Measurements from ENCODE around the gene CMPK2. TPM values are rescaled to one million over a fixed set of nuclear protein-coding genes. Genes with fewer than 3 reads are reported as not detected.

The CMPK2 gene
- total and polyA plus RNA-seq, 10 of the 15 experiments (the other 5 are each of a cell fraction or from before 2014, with no cell fraction given), result 0.50 to 5.6 (median 3.2) TPM

- TF ChIP-seq JUND (IDR thresholded peaks at IDR 0.05; ENCODE audit: low read depth, low read length), result no peak
Observed at GRCh38 chr2:6893876-6894482, 28.3 kb upstream of the CMPK2 start (continued).

- no peaks in the 10 kb centered on the region for H3K9me3 ChIP-seq (replicated peaks; ENCODE audit: control insufficient read depth, insufficient read depth, low read length)
- in situ Hi-C loops (cut with MboI), result no loop called here
- intact Hi-C loops (cut with micrococcal nuclease; ENCODE audit: unreplicated experiment), result no loop called here
- RAD21 ChIA-PET (ENCODE audit: unreplicated experiment), result interaction anchor here (0.8 kb wide), 1 partner anchor 8 kb away, joined by 4 read pairs; no protein-coding TSS in a partner anchor
- TF ChIP-seq CHD4 (IDR thresholded peaks at IDR 0.05), result no peak
- no peak for TF ChIP-seq CBFB (IDR thresholded peaks at IDR 0.05; ENCODE audit: low read depth)
- no peak for TF ChIP-seq SIN3A (IDR thresholded peaks at IDR 0.05; ENCODE audit: low read depth, low read length)
- no peak for TF ChIP-seq YY1 (IDR thresholded peaks at IDR 0.05; ENCODE audit: low read depth, low read length)
- no peak for TF ChIP-seq ESRRA (IDR thresholded peaks at IDR 0.05; ENCODE audit: low read length)
- TF ChIP-seq, protein P1, sequence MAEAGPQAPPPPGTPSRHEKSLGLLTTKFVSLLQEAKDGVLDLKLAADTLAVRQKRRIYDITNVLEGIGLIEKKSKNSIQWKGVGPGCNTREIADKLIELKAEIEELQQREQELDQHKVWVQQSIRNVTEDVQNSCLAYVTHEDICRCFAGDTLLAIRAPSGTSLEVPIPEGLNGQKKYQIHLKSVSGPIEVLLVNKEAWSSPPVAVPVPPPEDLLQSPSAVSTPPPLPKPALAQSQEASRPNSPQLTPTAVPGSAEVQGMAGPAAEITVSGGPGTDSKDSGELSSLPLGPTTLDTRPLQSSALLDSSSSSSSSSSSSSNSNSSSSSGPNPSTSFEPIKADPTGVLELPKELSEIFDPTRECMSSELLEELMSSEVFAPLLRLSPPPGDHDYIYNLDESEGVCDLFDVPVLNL (IDR thresholded peaks at IDR 0.05; ENCODE audit: low read depth, low read length), result no peak
- TF ChIP-seq CREB1 (IDR thresholded peaks at IDR 0.05; ENCODE audit: low read depth), result no peak
- TF ChIP-seq, protein P2, sequence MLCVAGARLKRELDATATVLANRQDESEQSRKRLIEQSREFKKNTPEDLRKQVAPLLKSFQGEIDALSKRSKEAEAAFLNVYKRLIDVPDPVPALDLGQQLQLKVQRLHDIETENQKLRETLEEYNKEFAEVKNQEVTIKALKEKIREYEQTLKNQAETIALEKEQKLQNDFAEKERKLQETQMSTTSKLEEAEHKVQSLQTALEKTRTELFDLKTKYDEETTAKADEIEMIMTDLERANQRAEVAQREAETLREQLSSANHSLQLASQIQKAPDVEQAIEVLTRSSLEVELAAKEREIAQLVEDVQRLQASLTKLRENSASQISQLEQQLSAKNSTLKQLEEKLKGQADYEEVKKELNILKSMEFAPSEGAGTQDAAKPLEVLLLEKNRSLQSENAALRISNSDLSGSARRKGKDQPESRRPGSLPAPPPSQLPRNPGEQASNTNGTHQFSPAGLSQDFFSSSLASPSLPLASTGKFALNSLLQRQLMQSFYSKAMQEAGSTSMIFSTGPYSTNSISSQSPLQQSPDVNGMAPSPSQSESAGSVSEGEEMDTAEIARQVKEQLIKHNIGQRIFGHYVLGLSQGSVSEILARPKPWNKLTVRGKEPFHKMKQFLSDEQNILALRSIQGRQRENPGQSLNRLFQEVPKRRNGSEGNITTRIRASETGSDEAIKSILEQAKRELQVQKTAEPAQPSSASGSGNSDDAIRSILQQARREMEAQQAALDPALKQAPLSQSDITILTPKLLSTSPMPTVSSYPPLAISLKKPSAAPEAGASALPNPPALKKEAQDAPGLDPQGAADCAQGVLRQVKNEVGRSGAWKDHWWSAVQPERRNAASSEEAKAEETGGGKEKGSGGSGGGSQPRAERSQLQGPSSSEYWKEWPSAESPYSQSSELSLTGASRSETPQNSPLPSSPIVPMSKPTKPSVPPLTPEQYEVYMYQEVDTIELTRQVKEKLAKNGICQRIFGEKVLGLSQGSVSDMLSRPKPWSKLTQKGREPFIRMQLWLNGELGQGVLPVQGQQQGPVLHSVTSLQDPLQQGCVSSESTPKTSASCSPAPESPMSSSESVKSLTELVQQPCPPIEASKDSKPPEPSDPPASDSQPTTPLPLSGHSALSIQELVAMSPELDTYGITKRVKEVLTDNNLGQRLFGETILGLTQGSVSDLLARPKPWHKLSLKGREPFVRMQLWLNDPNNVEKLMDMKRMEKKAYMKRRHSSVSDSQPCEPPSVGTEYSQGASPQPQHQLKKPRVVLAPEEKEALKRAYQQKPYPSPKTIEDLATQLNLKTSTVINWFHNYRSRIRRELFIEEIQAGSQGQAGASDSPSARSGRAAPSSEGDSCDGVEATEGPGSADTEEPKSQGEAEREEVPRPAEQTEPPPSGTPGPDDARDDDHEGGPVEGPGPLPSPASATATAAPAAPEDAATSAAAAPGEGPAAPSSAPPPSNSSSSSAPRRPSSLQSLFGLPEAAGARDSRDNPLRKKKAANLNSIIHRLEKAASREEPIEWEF (IDR thresholded peaks at IDR 0.05; ENCODE audit: insufficient replicate concordance, low read depth, low read length), result no peak
- TF ChIP-seq CREM (IDR thresholded peaks at IDR 0.05; ENCODE audit: low read depth), result no peak
- no peak for TF ChIP-seq NRF1 (conservative IDR thresholded peaks at IDR 0.05; ENCODE audit: low read depth, low read length)
- TF ChIP-seq, protein P3, sequence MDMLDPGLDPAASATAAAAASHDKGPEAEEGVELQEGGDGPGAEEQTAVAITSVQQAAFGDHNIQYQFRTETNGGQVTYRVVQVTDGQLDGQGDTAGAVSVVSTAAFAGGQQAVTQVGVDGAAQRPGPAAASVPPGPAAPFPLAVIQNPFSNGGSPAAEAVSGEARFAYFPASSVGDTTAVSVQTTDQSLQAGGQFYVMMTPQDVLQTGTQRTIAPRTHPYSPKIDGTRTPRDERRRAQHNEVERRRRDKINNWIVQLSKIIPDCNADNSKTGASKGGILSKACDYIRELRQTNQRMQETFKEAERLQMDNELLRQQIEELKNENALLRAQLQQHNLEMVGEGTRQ (IDR thresholded peaks at IDR 0.05; ENCODE audit: borderline replicate concordance, low read depth, low read length), result no peak
- TF ChIP-seq ZSCAN29 (IDR thresholded peaks at IDR 0.05), result no peak
- TF ChIP-seq SRF (IDR thresholded peaks at IDR 0.05; ENCODE audit: low read depth in 2 of 2, low read length in 2 of 2), result no peak
- no peak for TF ChIP-seq ASH2L (IDR thresholded peaks at IDR 0.05; ENCODE audit: borderline replicate concordance, low read depth)
- no peak for TF ChIP-seq JUNB (IDR thresholded peaks at IDR 0.05)
- TF ChIP-seq MEF2A (IDR thresholded peaks at IDR 0.05; ENCODE audit: insufficient read depth, low read depth, low read length), result no peak
- no peaks in the 10 kb centered on the region for H3K27me3 ChIP-seq (replicated peaks in 1 of 2; ENCODE audit: control insufficient read depth in 2 of 2, insufficient read depth in 2 of 2, low read length in 1 of 2)
- DNase-seq (ENCODE audit: low read depth, low spot score) (no peak), FAIRE-seq (no peak), ATAC-seq (no peak)
- H3K9ac ChIP-seq (ENCODE audit: control insufficient read depth, insufficient read depth, low read length), result no peak overlapping the region
- 48% methylated on average over 4 of the region's 4 CpGs for WGBS (ENCODE audit: insufficient coverage, insufficient replicate concordance, low lambda C conversion rate, missing lambda C conversion rate)
- POLR2A ChIA-PET, result no interaction called here
- H3K4me3 ChIP-seq, result no peak overlapping the region
- no peak overlapping the region for H2AFZ ChIP-seq (ENCODE audit: control insufficient read depth, low read depth, low read length)
- no peak overlapping the region for H3K27ac ChIP-seq (ENCODE audit: control insufficient read depth, insufficient read depth)
- CTCF ChIA-PET, result interaction anchor here (2.1 kb wide), 1 partner anchor 8 kb away, joined by 16 read pairs; no protein-coding TSS in a partner anchor
- BruUV-seq (replicated peaks), result no TSS peak
- SMC1A ChIA-PET (ENCODE audit: uncharacterized antibody, unreplicated experiment), result interaction anchor here (1.7 kb wide), 1 partner anchor 9 kb away, joined by 10 read pairs; no protein-coding TSS in a partner anchor
- H4K20me1 ChIP-seq (ENCODE audit: control insufficient read depth, insufficient read depth), result no peaks in the 10 kb centered on the region
- H3K79me2 ChIP-seq (ENCODE audit: control insufficient read depth, insufficient read depth, low read length), result no peaks in the 10 kb centered on the region
- no peaks in the 10 kb centered on the region for H3K36me3 ChIP-seq (ENCODE audit: control insufficient read depth in 2 of 2, insufficient read depth in 2 of 2, low read length in 1 of 2)
- no peaks in the 10 kb centered on the region for H3K4me1 ChIP-seq (ENCODE audit: control insufficient read depth, insufficient read depth, low read length)
- H3K4me2 ChIP-seq (ENCODE audit: control insufficient read depth, insufficient read depth), result no peak overlapping the region
Observed at GRCh38 chr2:6888724-6889123, 23.0 kb upstream of the CMPK2 start.

All from GM12878 (cell line).